Activated CD4-positive, alpha-beta memory T cell treated with anti-CD3 and anti-CD28 coated beads, Interleukin-2, amount 10 ng/mL, durations not matched to agents 7 days and 5 days (primary cell): Measurements from ENCODE around the gene TANGO6. TPM values are rescaled to one million over a fixed set of nuclear protein-coding genes. Genes with fewer than 3 reads are reported as not detected.
A peak's percentile ranks its signal among the peaks of the same experiment; 100 is the strongest.

ENCODE experiments used
- CTCF ChIA-PET: fragments of 350-600 bp; sonication (Branson Sonifier 250); formaldehyde crosslinking; loops from one replicate; lab custom pipeline; 2021; ENCODE audit warnings: antibody characterized with exemption, inconsistent platforms; lab: Charles Lee
- POLR2A ChIA-PET: fragments of 350-600 bp; sonication (Branson Sonifier 250); formaldehyde crosslinking; loops from one replicate; lab custom pipeline; 2021; ENCODE audit warnings: antibody characterized with exemption; lab: Charles Lee
- DNase-seq: peaks from one replicate; pipeline ENCODE4 v3.0.0-alpha.2; 2020
- H3K27ac Mint-ChIP-seq: one replicate; pipeline ENCODE4 v1.8.0; 2021; ENCODE audit warnings: mild to moderate bottlenecking, mixed read lengths
- H3K27me3 Mint-ChIP-seq: one replicate; pipeline ENCODE4 v1.8.0; 2021; ENCODE audit warnings: mixed read lengths
- H3K36me3 Mint-ChIP-seq: one replicate; pipeline ENCODE4 v1.8.0; 2021; ENCODE audit warnings: low read depth, mixed read lengths
- H3K4me1 Mint-ChIP-seq: one replicate; pipeline ENCODE4 v1.8.0; 2021; ENCODE audit warnings: mixed read lengths
- H3K4me3 Mint-ChIP-seq: one replicate; pipeline ENCODE4 v1.8.0; 2021; ENCODE audit warnings: mild to moderate bottlenecking, mixed read lengths
- H3K9me3 Mint-ChIP-seq: one replicate; pipeline ENCODE4 v1.8.0; 2021; ENCODE audit warnings: mixed read lengths
- total RNA-seq, 2 experiments: library from RNA; stranded (reverse); gene quantifications; one replicate each; pipeline ENCODE4 v1.2.3, GENCODE V29; 2021

TANGO6 gene
- total RNA-seq, 2 experiments from 2014 or later, result 20.7 to 22.3 TPM

- no peak overlapping the region for H3K4me3 Mint-ChIP-seq
- H3K4me1 Mint-ChIP-seq, result no peaks in the 10 kb centered on the region
- H3K36me3 Mint-ChIP-seq, result no peaks in the 10 kb centered on the region
- no peak for DNase-seq
- H3K9me3 Mint-ChIP-seq, result no peaks in the 10 kb centered on the region
- ChIA-PET POLR2A (no interaction called here), CTCF (interaction anchor here (0.7 kb wide), 1 partner anchor 61 kb away, joined by 4 read pairs; no protein-coding TSS in a partner anchor)
- H3K27ac Mint-ChIP-seq, result no peak overlapping the region
- no peaks in the 10 kb centered on the region for H3K27me3 Mint-ChIP-seq
These were observed 229.9 kb downstream of the TANGO6 start for GRCh38 chr16:69073181-69073702.

GRCh38 chr16:69077251-69077650 is 233.9 kb downstream of the TANGO6 start:
- no peak overlapping the region for H3K4me3 Mint-ChIP-seq
- no peak overlapping the region for H3K27ac Mint-ChIP-seq
- ChIA-PET POLR2A (no interaction called here), CTCF (no interaction called here)
- no peak for DNase-seq
- H3K4me1 Mint-ChIP-seq, result no peaks in the 10 kb centered on the region
- H3K9me3 Mint-ChIP-seq, result no peaks in the 10 kb centered on the region
- H3K36me3 Mint-ChIP-seq, result no peaks in the 10 kb centered on the region
- H3K27me3 Mint-ChIP-seq, result no peaks in the 10 kb centered on the region

GRCh38 chr16:69078073-69078472 is 234.7 kb downstream of the TANGO6 start:
- H3K36me3 Mint-ChIP-seq, result no peaks in the 10 kb centered on the region
- no peaks in the 10 kb centered on the region for H3K4me1 Mint-ChIP-seq
- ChIA-PET CTCF (interaction anchor here (0.6 kb wide), 1 partner anchor 1208 kb away, joined by 3 read pairs; no protein-coding TSS in a partner anchor), POLR2A (no interaction called here)
- no peak overlapping the region for H3K4me3 Mint-ChIP-seq
- H3K9me3 Mint-ChIP-seq, result no peaks in the 10 kb centered on the region
- H3K27ac Mint-ChIP-seq, result no peak overlapping the region
- H3K27me3 Mint-ChIP-seq, result no peaks in the 10 kb centered on the region
- no peak for DNase-seq

- POLR2A ChIA-PET, result no interaction called here
- H3K36me3 Mint-ChIP-seq, result no peaks in the 10 kb centered on the region
- CTCF ChIA-PET, result no interaction called here
- no peaks in the 10 kb centered on the region for H3K4me1 Mint-ChIP-seq
- no peaks in the 10 kb centered on the region for H3K9me3 Mint-ChIP-seq
- H3K27ac Mint-ChIP-seq, result no peak overlapping the region
- no peak for DNase-seq
- no peak overlapping the region for H3K4me3 Mint-ChIP-seq
- no peaks in the 10 kb centered on the region for H3K27me3 Mint-ChIP-seq
These were observed 236.4 kb downstream of the TANGO6 start for GRCh38 chr16:69079697-69080096.

- H3K36me3 Mint-ChIP-seq, result peaks cover 7% of the 10 kb centered on the region
These were observed 240.1 kb downstream of the TANGO6 start for GRCh38 chr16:69083306-69083941.

GRCh38 chr16:69084289-69084688 is 241.0 kb downstream of the TANGO6 start:
- no peak overlapping the region for H3K27ac Mint-ChIP-seq
- ChIA-PET CTCF (no interaction called here), POLR2A (no interaction called here)
- peaks cover 7% of the 10 kb centered on the region for H3K36me3 Mint-ChIP-seq
- no peaks in the 10 kb centered on the region for H3K9me3 Mint-ChIP-seq
- no peak for DNase-seq
- H3K27me3 Mint-ChIP-seq, result no peaks in the 10 kb centered on the region
- no peak overlapping the region for H3K4me3 Mint-ChIP-seq
- H3K4me1 Mint-ChIP-seq, result peaks cover 16% of the 10 kb centered on the region

More at GRCh38 chr16:69083306-69083941, 240.1 kb downstream of the TANGO6 start:
- no peak overlapping the region for H3K4me3 Mint-ChIP-seq
- DNase-seq, result no peak
- peaks cover 8% of the 10 kb centered on the region for H3K4me1 Mint-ChIP-seq
- ChIA-PET POLR2A (no interaction called here), CTCF (interaction anchor here (0.6 kb wide), 1 partner anchor 125 kb away, joined by 3 read pairs; no protein-coding TSS in a partner anchor)
- H3K27me3 Mint-ChIP-seq, result no peaks in the 10 kb centered on the region
- no peaks in the 10 kb centered on the region for H3K9me3 Mint-ChIP-seq
- no peak overlapping the region for H3K27ac Mint-ChIP-seq

- DNase-seq, result no peak
- no peak overlapping the region for H3K4me3 Mint-ChIP-seq
- H3K36me3 Mint-ChIP-seq, result peaks cover 7% of the 10 kb centered on the region
- POLR2A ChIA-PET, result no interaction called here
- no peak overlapping the region for H3K27ac Mint-ChIP-seq
- H3K9me3 Mint-ChIP-seq, result no peaks in the 10 kb centered on the region
- H3K27me3 Mint-ChIP-seq, result no peaks in the 10 kb centered on the region
- peaks cover 24% of the 10 kb centered on the region for H3K4me1 Mint-ChIP-seq
- CTCF ChIA-PET, result interaction anchor here (0.6 to 0.7 kb wide), 2 partner anchors 38 to 808 kb away, joined by 3 read pairs; no protein-coding TSS in a partner anchor
These were observed 241.8 kb downstream of the TANGO6 start for GRCh38 chr16:69085032-69085695.

GRCh38 chr16:69087161-69087581 is 243.8 kb downstream of the TANGO6 start:
- POLR2A ChIA-PET, result no interaction called here
- CTCF ChIA-PET, result no interaction called here
- DNase-seq, result no peak

GRCh38 chr16:69088684-69089083 is 245.4 kb downstream of the TANGO6 start:
- CTCF ChIA-PET, result interaction anchor here (0.8 to 1.1 kb wide), 3 partner anchors 17 to 567 kb away, joined by 3 to 4 read pairs (median 3); partner anchors contain the start of gene HAS3
- POLR2A ChIA-PET, result no interaction called here

More at GRCh38 chr16:69087161-69087581, 243.8 kb downstream of the TANGO6 start:
- peaks cover 7% of the 10 kb centered on the region for H3K27me3 Mint-ChIP-seq
- H3K4me1 Mint-ChIP-seq, result peaks cover 27% of the 10 kb centered on the region
- H3K4me3 Mint-ChIP-seq, result no peak overlapping the region
- no peaks in the 10 kb centered on the region for H3K9me3 Mint-ChIP-seq
- H3K27ac Mint-ChIP-seq, result no peak overlapping the region
- H3K36me3 Mint-ChIP-seq, result peaks cover 7% of the 10 kb centered on the region

GRCh38 chr16:69089091-69089910 is 246.0 kb downstream of the TANGO6 start:
- no peaks in the 10 kb centered on the region for H3K9me3 Mint-ChIP-seq
- H3K27me3 Mint-ChIP-seq, result peaks cover 8% of the 10 kb centered on the region
- ChIA-PET CTCF (interaction anchor here (0.8 to 1.1 kb wide), 3 partner anchors 16 to 568 kb away, joined by 3 to 4 read pairs (median 3); partner anchors contain the start of gene HAS3), POLR2A (interaction anchor here (1.3 kb wide), 1 partner anchor 246 kb away, joined by 3 read pairs; the partner anchor contains the start of gene TANGO6)
- DNase-seq, result peak; percentile 55
- H3K36me3 Mint-ChIP-seq, result peaks cover 7% of the 10 kb centered on the region
- no peak overlapping the region for H3K27ac Mint-ChIP-seq
- no peak overlapping the region for H3K4me3 Mint-ChIP-seq
- peaks cover 27% of the 10 kb centered on the region for H3K4me1 Mint-ChIP-seq

More at GRCh38 chr16:69088684-69089083, 245.4 kb downstream of the TANGO6 start:
- Mint-ChIP-seq H3K27ac (no peak overlapping the region), H3K27me3 (peaks cover 7% of the 10 kb centered on the region), H3K4me1 (peaks cover 27% of the 10 kb centered on the region), H3K4me3 (no peak overlapping the region), H3K9me3 (no peaks in the 10 kb centered on the region), H3K36me3 (peaks cover 7% of the 10 kb centered on the region)
- DNase-seq, result no peak

- ChIA-PET POLR2A (no interaction called here), CTCF (interaction anchor here (0.7 to 1.3 kb wide), 4 partner anchors 11 to 29 kb away, joined by 3 read pairs; partner anchors contain the start of gene HAS3)
- DNase-seq, result no peak
- no peak overlapping the region for H3K27ac Mint-ChIP-seq
- H3K36me3 Mint-ChIP-seq, result no peaks in the 10 kb centered on the region
- no peaks in the 10 kb centered on the region for H3K9me3 Mint-ChIP-seq
- peaks cover 13% of the 10 kb centered on the region for H3K4me1 Mint-ChIP-seq
- H3K4me3 Mint-ChIP-seq, result no peak overlapping the region
- peaks cover 10% of the 10 kb centered on the region for H3K27me3 Mint-ChIP-seq
These were observed 250.6 kb downstream of the TANGO6 start for GRCh38 chr16:69093974-69094373.

GRCh38 chr16:69094501-69094900 is 251.2 kb downstream of the TANGO6 start:
- POLR2A ChIA-PET, result no interaction called here
- CTCF ChIA-PET, result interaction anchor here (0.6 to 1.3 kb wide), 3 partner anchors 17 to 258 kb away, joined by 3 to 4 read pairs (median 3); no protein-coding TSS in a partner anchor
- H3K27me3 Mint-ChIP-seq, result peaks cover 10% of the 10 kb centered on the region
- H3K4me1 Mint-ChIP-seq, result peaks cover 8% of the 10 kb centered on the region
- H3K9me3 Mint-ChIP-seq, result no peaks in the 10 kb centered on the region
- no peak for DNase-seq
- no peak overlapping the region for H3K4me3 Mint-ChIP-seq
- H3K27ac Mint-ChIP-seq, result no peak overlapping the region
- no peaks in the 10 kb centered on the region for H3K36me3 Mint-ChIP-seq
